Activated CD4-positive, alpha-beta T cell treated with anti-CD3 and anti-CD28 coated beads, Interleukin-2, Interleukin-6, amounts not matched to agents 100 ng/mL and 50 ng/mL, durations not matched to agents 16 hours and 8 hours (primary cell): ENCODE data around the gene MAP2.
A peak's percentile ranks its signal among the peaks of the same experiment; 100 is the strongest.

ENCODE experiments used
- DNase-seq: peaks from one replicate; pipeline ENCODE4 v3.0.0-alpha.2; 2020

Gene MAP2

GRCh38 chr2:209423562-209424198 is at the start of gene MAP2:
TSS of gene MAP2 (plus strand) at chr2:209424047. CDS start at chr2:209653171, 229,124 bp downstream.
- DNase-seq, result peak; percentile 75

GRCh38 chr2:209376686-209377085 is 47.2 kb upstream of the MAP2 start:
- DNase-seq, result no peak

GRCh38 chr2:209380293-209380692 is 43.6 kb upstream of the MAP2 start:
- DNase-seq, result no peak

DNA sequence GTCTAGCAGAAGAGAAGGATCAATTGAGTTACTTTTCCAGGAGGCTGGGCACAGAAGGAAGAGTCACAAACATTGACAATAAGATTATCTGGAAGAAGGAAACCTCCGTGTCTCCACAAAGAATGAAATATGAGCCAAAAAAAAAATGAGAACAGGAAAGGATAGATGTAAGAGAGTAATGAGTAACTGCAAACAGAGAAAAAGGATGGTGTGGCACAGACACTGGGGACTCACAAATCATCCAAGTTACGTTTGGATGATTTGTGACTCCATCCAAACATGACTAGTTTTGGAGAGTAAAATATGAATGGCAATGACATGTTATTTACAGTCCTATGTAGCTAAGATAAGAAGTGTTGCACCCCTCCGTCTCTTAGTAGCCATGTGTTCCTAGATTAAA is 42.8 kb upstream of the MAP2 start:
- DNase-seq, result no peak

DNA sequence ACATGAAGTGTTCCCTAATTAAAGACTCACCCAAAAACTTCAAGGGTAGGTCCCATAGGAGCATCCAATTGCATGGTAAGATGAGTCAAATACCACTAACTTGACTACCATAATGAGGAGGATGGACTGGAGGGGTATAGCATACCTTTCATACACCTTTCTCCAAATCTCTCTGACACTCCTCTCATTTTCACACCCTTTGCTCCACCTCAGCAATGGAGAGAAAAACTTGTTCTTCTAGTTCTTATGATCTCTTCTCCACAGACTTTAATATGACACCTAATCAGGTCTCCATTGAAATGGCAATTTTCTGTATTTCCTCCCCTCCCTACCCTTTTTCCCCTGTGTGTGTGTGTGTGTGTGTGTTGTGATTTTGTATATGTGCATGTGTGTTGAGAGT is 41.1 kb upstream of the MAP2 start:
- no peak for DNase-seq

DNA sequence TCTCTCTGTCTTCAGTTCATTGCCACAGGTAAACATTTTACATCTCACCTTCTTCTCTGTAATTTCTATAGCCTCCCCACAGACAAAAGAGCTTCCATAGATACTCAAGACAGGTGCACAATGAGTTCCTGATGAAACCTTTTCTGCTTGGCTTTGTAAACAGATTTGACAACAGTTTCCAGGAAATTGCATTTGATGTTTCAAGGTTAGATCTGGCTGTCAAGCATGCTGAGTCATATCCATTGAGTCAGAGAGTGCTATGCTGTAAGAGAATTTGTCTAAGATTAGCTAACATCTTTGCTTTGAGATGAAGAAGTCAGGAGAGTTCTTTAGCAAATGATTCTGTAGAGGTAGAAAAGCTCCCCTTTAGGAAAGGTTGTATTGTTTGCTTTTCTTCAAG is 40.6 kb upstream of the MAP2 start:
- DNase-seq, result peak; percentile 21

DNA sequence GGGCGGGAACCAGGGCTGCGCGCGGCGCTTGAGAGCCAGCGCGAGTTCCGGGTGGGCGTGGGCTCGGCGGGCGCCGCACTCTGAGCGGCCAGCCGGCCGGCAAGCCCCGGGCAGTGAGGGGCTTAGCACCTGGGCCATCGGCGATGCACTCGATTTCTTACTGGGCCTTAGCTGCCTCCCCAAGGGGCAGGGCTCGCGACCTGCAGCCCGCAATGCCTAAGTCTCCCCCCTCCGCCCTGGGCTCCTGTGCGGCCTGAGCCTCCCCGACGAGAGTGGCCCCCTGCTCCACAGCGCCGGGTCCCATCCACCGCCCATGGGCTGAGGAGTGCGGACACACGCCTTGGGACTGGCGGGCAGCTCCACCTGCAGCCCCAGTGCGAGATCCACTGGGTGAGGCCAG is 36.5 kb upstream of the MAP2 start:
- DNase-seq, result no peak

- no peak for DNase-seq
Measured at GRCh38 chr2:209388446-209389037, 35.3 kb upstream of the MAP2 start.

- no peak for DNase-seq
Measured at GRCh38 chr2:209389171-209389618, 34.7 kb upstream of the MAP2 start.

DNA sequence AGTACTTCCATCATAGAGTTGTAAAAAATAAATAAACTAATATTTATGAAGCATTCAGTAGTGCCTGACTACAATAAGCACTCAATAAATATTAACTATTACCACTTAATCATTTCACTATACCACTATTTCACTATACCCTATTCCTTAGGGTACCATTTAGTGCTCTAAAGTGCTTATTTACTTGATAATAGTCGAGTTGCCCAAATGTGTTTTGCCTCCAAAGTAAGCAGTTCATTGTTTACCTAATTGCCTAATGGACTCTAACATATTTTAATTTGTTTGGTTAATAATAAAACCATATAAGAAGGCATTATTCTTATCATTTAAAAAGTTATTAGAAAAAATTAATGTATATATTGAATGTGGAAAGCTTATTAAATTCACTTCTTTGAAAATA is 33.0 kb upstream of the MAP2 start:
- DNase-seq, result no peak

- DNase-seq, result no peak
Measured at GRCh38 chr2:209391776-209392401, 32.0 kb upstream of the MAP2 start.

GRCh38 chr2:209395229-209395628 is 28.6 kb upstream of the MAP2 start:
- DNase-seq, result no peak

GRCh38 chr2:209395652-209396051 is 28.2 kb upstream of the MAP2 start:
- no peak for DNase-seq

GRCh38 chr2:209398463-209398862 is 25.4 kb upstream of the MAP2 start:
- DNase-seq, result no peak

- no peak for DNase-seq
Measured at GRCh38 chr2:209401788-209402187, 22.1 kb upstream of the MAP2 start.

DNA sequence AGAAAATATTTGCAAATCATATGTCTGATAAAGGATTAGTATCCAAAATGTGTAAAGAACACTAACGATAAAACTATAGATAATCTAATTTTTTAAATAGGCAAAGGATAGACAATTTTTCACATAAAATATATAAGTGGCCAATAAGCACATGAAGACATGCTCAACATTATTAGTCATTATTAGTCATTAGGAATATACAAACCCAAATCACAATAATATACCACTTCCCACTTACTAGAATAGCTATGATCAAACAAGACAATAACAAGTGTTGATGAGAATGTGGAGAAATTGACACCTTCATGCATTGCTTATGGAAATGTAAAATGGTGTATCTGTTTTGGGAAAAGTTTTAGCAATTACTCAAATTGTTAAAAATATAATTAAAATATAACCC is 12.6 kb upstream of the MAP2 start:
- no peak for DNase-seq

DNA sequence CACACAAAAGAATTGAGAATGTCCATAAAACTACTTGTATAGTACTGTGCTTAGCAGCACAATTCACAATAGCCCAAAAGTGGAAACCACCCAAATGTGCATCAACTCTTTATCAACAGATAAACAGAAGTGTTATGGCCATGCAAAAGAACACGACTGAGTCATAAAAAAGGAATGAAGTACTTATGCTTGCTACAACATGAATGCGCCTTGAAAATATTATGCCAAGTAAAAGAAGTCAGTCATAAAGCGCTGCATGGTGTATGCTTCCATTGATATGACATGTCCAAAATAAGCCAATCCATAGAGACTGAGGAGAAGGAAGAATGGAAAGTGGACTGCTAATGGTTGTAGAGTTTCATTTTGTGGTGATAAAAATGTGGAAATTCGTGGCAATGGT is 12.1 kb upstream of the MAP2 start:
- DNase-seq, result no peak

DNA sequence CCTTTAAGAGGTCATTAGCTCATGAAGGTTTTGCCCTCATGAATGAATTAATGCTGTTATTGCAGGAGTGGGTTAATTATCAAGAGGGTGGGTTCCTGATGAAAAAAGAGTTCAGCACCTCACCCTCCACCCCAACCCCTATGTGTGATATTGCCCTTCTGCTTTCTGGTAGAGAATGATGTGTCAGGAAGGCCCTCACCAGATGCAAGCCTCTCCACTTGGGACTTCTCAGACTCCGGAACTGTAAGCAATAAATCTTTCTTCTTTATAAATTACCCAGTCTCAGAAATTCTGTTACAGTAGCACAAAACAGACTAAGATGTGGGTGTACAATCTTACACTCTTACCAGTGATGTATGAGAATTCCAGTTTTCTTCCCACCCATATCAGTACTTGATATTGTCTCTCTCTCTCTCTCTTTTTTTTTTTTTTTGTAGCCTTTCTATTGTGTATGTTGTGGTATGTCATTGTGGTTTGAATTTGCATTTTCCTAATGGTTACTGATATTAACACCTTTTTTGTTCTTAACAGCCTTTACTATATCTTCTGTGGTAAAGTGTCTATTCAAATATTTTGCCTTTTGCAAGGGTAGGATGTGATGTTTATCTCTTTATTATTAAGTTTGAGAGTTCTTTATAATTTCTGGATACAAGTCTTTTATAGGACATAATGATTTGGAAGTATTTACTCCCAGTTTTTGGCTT is 10.4 kb upstream of the MAP2 start:
- no peak for DNase-seq

DNA sequence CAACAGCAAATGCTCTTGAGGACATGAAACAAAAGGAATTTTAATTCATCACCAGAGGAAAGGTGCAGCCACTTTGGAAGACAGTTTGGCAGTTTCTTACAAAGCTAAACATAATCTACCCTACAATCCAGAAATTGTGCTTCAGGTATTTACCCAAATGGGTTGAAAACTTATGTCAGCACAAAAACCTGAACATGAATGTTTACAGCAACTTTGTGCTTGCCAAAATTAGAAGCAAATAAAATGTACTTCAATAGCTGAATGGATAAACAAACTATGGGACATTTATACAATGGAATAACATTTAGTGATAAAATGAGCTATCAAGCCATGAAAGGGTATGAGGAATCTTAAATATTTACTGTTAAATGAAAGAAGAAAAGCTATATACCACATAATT is 6.9 kb upstream of the MAP2 start:
- DNase-seq, result no peak

DNA sequence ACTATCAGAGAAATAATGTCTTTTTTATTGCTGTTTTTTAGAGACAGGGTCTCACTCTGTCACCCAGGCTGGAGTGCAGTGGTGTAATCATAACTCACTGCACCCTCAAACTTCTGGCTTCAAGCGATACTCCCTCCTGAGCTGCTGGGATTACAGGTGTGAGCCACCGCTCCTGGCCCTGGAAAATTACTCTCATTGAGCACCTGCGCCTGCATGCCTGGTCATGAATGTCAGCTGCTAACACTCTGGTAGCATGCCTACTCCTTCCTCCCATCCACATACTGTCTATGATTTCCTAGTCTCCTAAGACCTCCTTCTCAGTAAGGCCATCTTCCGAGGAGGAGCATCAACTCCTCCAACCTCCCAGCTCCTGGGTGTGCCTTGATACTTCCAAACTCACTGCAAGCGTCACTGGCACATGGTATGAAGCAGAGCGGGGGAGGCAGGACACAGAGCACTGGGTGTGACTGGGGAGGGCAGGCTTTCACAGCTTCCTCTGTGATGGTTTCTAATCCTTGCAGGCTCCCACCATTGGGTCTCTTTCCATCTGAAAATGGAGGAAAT is 1.6 kb upstream of the MAP2 start:
- no peak for DNase-seq

DNA sequence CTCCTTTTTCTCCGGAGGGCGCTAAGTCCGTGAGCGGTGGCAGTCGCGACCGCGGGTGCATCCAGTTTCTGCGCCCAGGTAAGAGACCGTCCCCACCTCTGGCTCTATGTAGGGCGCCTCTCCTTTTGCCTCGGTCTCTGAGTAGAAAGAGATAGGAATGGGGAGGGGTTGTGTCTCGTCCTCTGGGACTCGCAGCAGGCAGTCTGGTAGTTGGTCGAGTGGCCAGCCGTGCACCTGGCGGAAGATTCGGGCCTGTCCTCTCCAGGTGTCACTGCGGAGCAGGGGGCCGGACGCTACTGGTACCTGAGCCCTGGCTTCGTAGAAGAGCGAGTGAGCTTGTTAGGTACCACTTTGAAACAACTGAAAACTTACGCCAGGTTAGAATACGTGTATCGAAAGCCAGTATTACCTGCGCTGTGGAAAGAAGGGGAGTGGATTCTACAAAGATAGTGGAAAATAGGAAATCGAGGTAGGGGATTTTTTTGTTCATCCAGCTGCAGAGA is 403 bp downstream of the MAP2 start:
- DNase-seq, result no peak

GRCh38 chr2:209424781-209425470 is 1.1 kb downstream of the MAP2 start:
- DNase-seq, result no peak
